ENCODE data around the gene EIF4G1.

The EIF4G1 gene

GRCh38 chr3:184384342-184384741 lies 69.9 kb downstream of the EIF4G1 start:
- no peak for DNase-seq (ENCODE audit: low read depth)
- no peak overlapping the region for H3K4me3 ChIP-seq (ENCODE audit: low read depth, low read length)
- TF ChIP-seq CTCF (IDR thresholded peaks at IDR 0.05; ENCODE audit: low read depth, low read length): no peak
- no peak for TF ChIP-seq MAX (IDR thresholded peaks at IDR 0.05; ENCODE audit: low read depth, low read length)
- TF ChIP-seq POLR2A (IDR thresholded peaks at IDR 0.05; ENCODE audit: extremely low read depth, insufficient read length): no peak
- TF ChIP-seq MYC (IDR thresholded peaks at IDR 0.05; ENCODE audit: low read depth, low read length): no peak
